ENCODE data around the gene NCL. TPM values are rescaled to one million over a fixed set of nuclear protein-coding genes. Genes with fewer than 3 reads are reported as not detected.

The NCL gene
- total and polyA plus RNA-seq, 2 of the 4 experiments (the other 2 are of a cell fraction): 267 to 289 TPM

DNA sequence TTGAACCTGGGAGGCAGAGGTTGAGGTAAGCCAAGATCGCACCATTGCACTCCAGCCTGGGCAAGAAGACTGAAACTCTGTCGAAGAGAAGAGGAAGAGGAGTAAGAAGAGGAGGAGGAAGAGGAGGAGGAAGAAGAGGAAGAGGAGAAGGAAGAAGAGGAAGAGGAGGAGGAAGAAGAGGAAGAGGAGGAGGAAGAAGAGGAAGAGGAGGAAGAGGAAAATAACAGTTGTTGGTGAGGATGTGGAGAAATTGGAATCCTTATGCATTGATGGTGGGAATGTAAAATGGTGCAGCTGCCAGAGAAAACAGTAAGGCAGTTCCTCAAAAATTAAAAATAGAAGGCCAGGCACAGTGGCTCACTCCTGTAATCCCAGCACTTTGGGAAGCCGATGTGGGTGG lies 8.5 kb upstream of the NCL start:
- peaks cover 12% of the 10 kb centered on the region for H3K27me3 ChIP-seq (ENCODE audit: control insufficient read depth, insufficient read depth, low read length)
- H3K36me3 ChIP-seq (ENCODE audit: control insufficient read depth, insufficient read depth, low read length): no peaks in the 10 kb centered on the region
- H3K56ac ChIP-seq (ENCODE audit: extremely low read depth, insufficient read depth, low read length): no peak overlapping the region
- intact Hi-C loops (cut with micrococcal nuclease): no loop called here
- no peak overlapping the region for H3K14ac ChIP-seq (replicated peaks; ENCODE audit: low read depth, low read length)
- no peak overlapping the region for H3K4me3 ChIP-seq (ENCODE audit: insufficient read depth, low read depth, low read length)
- no peak overlapping the region for H2BK20ac ChIP-seq (ENCODE audit: low read depth, low read length)
- H3K79me1 ChIP-seq (ENCODE audit: low read depth in 1 of 2, low read length in 2 of 2): no peaks in the 10 kb centered on the region
- H4K8ac ChIP-seq (ENCODE audit: low read depth in 2 of 2, low read length in 2 of 2): no peak overlapping the region
- in situ Hi-C loops (cut with MboI; ENCODE audit: low sequenced_read_pairs): no loop called here
- ChIA-PET CTCF (no interaction called here), POLR2A (ENCODE audit: unreplicated experiment) (no interaction called here)
- no peak overlapping the region for H4K5ac ChIP-seq (ENCODE audit: low read depth, low read length)
- H3K9ac ChIP-seq (ENCODE audit: low read depth, low read length): no peak overlapping the region
- no TSS peak for BruUV-seq (replicated peaks)
- H3K9me1 ChIP-seq (ENCODE audit: insufficient read depth, low read length): no peaks in the 10 kb centered on the region
- H3K27ac ChIP-seq (ENCODE audit: insufficient read depth, low read length): no peak overlapping the region
- DNase-seq (no peak), ATAC-seq (ENCODE audit: low read depth) (no peak)
- no peak overlapping the region for H2AK9ac ChIP-seq (replicated peaks; ENCODE audit: low read depth, low read length, poor library complexity)
- H2BK120ac ChIP-seq (ENCODE audit: low read depth, low read length): no peak overlapping the region
- no peaks in the 10 kb centered on the region for H3K4me1 ChIP-seq (ENCODE audit: control insufficient read depth, insufficient read depth, low read length)
- no peak overlapping the region for H2BK15ac ChIP-seq (ENCODE audit: low read depth, low read length)
- H2BK5ac ChIP-seq (ENCODE audit: low read depth, low read length, poor library complexity, severe bottlenecking): no peak overlapping the region
- H3K4me2 ChIP-seq (ENCODE audit: low read depth, low read length): no peak overlapping the region
- H2AK5ac ChIP-seq (ENCODE audit: low read depth, low read length): no peak overlapping the region
- H2AFZ ChIP-seq (replicated peaks; ENCODE audit: low read length, poor library complexity): no peak overlapping the region
- no peaks in the 10 kb centered on the region for H4K20me1 ChIP-seq (ENCODE audit: insufficient read depth, low read length)
- H3K9me3 ChIP-seq (ENCODE audit: control insufficient read depth, insufficient read depth, low read length): no peaks in the 10 kb centered on the region
- no peak overlapping the region for H4K91ac ChIP-seq (ENCODE audit: insufficient read depth, low read depth, low read length)
- H3K4ac ChIP-seq (ENCODE audit: low read depth, low read length): no peak overlapping the region
- no peak overlapping the region for H3K23ac ChIP-seq (ENCODE audit: low read depth, low read length)
- WGBS, 2 experiments (ENCODE audit: extremely low coverage in 2 of 2, insufficient read length in 1 of 2): 83% methylated on average over 2 of the region's 3 CpGs; no CpG with 5 or more reads in 1 of the 2 experiments
- TF ChIP-seq, protein P1, sequence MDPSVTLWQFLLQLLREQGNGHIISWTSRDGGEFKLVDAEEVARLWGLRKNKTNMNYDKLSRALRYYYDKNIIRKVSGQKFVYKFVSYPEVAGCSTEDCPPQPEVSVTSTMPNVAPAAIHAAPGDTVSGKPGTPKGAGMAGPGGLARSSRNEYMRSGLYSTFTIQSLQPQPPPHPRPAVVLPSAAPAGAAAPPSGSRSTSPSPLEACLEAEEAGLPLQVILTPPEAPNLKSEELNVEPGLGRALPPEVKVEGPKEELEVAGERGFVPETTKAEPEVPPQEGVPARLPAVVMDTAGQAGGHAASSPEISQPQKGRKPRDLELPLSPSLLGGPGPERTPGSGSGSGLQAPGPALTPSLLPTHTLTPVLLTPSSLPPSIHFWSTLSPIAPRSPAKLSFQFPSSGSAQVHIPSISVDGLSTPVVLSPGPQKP (IDR thresholded peaks at IDR 0.05; ENCODE audit: borderline replicate concordance, low read depth, low read length): no peak
- TF ChIP-seq RCOR1 (IDR thresholded peaks at IDR 0.05; ENCODE audit: insufficient replicate concordance, low read length) (no peak), POLR2A (IDR thresholded peaks at IDR 0.05; ENCODE audit: low read depth, low read length) (no peak), USF2 (IDR thresholded peaks at IDR 0.05; ENCODE audit: low read depth, low read length) (no peak), CEBPB (IDR thresholded peaks at IDR 0.05; ENCODE audit: low read depth, low read length) (no peak), BHLHE40 (IDR thresholded peaks at IDR 0.05; ENCODE audit: low read depth, low read length) (no peak), MAFK (IDR thresholded peaks at IDR 0.05; ENCODE audit: low read depth, low read length) (no peak), NFE2L2 (IDR thresholded peaks at IDR 0.05; ENCODE audit: low read depth, low read length) (no peak), CHD1 (IDR thresholded peaks at IDR 0.05; ENCODE audit: low read depth, low read length) (no peak)
- dilution Hi-C loops (cut with HindIII; ENCODE audit: low sequenced_read_pairs, unreplicated experiment): no loop called here
- H3K18ac ChIP-seq (ENCODE audit: low read depth, low read length): no peak overlapping the region
